Measurements from ENCODE around the gene COMMD2. TPM values are rescaled to one million over a fixed set of nuclear protein-coding genes. Genes with fewer than 3 reads are reported as not detected.

COMMD2 gene
- total RNA-seq, 1 experiment from 2014 or later = 35.5 TPM

- no peak for TF ChIP-seq CTCF (IDR thresholded peaks at IDR 0.05 in 2 of 3, conservative IDR thresholded peaks at IDR 0.05 in 1 of 3; ENCODE audit: borderline replicate concordance in 1 of 3, insufficient read depth in 1 of 3, low read depth in 2 of 3, low read length in 2 of 3)
- TF ChIP-seq ATF3 (IDR thresholded peaks at IDR 0.05) = no peak
- TF ChIP-seq TCF7L2 (IDR thresholded peaks at IDR 0.05; ENCODE audit: borderline replicate concordance, extremely low read depth, insufficient read depth, insufficient read length) = no peak
- TF ChIP-seq CEBPB (IDR thresholded peaks at IDR 0.05; ENCODE audit: low read depth) = no peak
- no peak for TF ChIP-seq MAX (IDR thresholded peaks at IDR 0.05)
Measured at GRCh38 chr3:149768704-149769103, 16.4 kb upstream of the COMMD2 start (continued).

GRCh38 chr3:149767720-149768119 lies 15.4 kb upstream of the COMMD2 start:
- intact Hi-C loops (cut with micrococcal nuclease) = loop anchor here (5.0 kb wide), 1 partner anchor 455 kb away; no protein-coding TSS in a partner anchor
- Histone ChIP-seq H3K79me2 (ENCODE audit: insufficient read depth, low read length) (no peaks in the 10 kb centered on the region), H3K4me2 (ENCODE audit: low read length) (no peak overlapping the region), H3K9me2 (ENCODE audit: insufficient read depth) (no peaks in the 10 kb centered on the region), H3K27me3 (ENCODE audit: insufficient read depth, low read length) (no peaks in the 10 kb centered on the region), H3K9me3 (ENCODE audit: control insufficient read depth in 1 of 2, insufficient read depth in 1 of 2, low read depth in 1 of 2, low read length in 2 of 2) (no peaks in the 10 kb centered on the region), H3K36me3 (ENCODE audit: control insufficient read depth in 1 of 2, insufficient read depth in 2 of 2, low read length in 2 of 2) (no peaks in the 10 kb centered on the region), H2AFZ (ENCODE audit: low read depth, low read length, poor library complexity, severe bottlenecking) (no peak overlapping the region), H3K4me3 (replicated peaks in 1 of 2; ENCODE audit: low read depth in 1 of 2, low read length in 2 of 2) (no peak overlapping the region), H3K9ac (ENCODE audit: low read length) (no peak overlapping the region), H3K4me1 (ENCODE audit: control insufficient read depth in 1 of 2, insufficient read depth in 2 of 2, low read length in 2 of 2) (no peaks in the 10 kb centered on the region), H3K27ac (ENCODE audit: low read depth, low read length) (no peak overlapping the region), H4K20me1 (ENCODE audit: insufficient read depth) (no peaks in the 10 kb centered on the region)
- no peak for DNase-seq (ENCODE audit: low read depth, low spot score)
- ATAC-seq = no peak
- CTCF ChIA-PET = interaction anchor here (1.1 to 3.3 kb wide), 3 partner anchors 12 to 41 kb away, joined by 3 to 47 read pairs (median 13); partner anchors contain the start of gene COMMD2
- RAD21 ChIA-PET (ENCODE audit: low non-redundant PET in 1 of 2, low total read pairs in 2 of 2, uncharacterized antibody in 2 of 2, unreplicated experiment in 2 of 2) = interaction anchor here in 1 of 2 experiments (1.2 kb wide), 1 partner anchor 40 kb away, joined by 3 read pairs; no protein-coding TSS in a partner anchor
- no TSS peak for BruUV-seq (replicated peaks)
- POLR2A ChIA-PET = no interaction called here
- TF ChIP-seq TCF7L2 (IDR thresholded peaks at IDR 0.05; ENCODE audit: borderline replicate concordance, extremely low read depth, insufficient read depth, insufficient read length) (no peak), CTCF (IDR thresholded peaks at IDR 0.05 in 2 of 3, conservative IDR thresholded peaks at IDR 0.05 in 1 of 3; ENCODE audit: borderline replicate concordance in 1 of 3, insufficient read depth in 1 of 3, low read depth in 2 of 3, low read length in 2 of 3) (no peak), EZH2 (IDR thresholded peaks at IDR 0.05) (no peak), POLR2AphosphoS5 (IDR thresholded peaks at IDR 0.05; ENCODE audit: low read depth, low read length) (no peak), EZH2phosphoT487 (IDR thresholded peaks at IDR 0.05; ENCODE audit: borderline replicate concordance) (no peak), SIN3A (IDR thresholded peaks at IDR 0.05; ENCODE audit: low read depth) (no peak), SP1 (IDR thresholded peaks at IDR 0.05; ENCODE audit: low read depth) (no peak), RAD21 (IDR thresholded peaks at IDR 0.05; ENCODE audit: low read depth) (no peak), MAX (IDR thresholded peaks at IDR 0.05) (no peak), SRF (IDR thresholded peaks at IDR 0.05; ENCODE audit: low read depth) (no peak), POLR2A (IDR thresholded peaks at IDR 0.05; ENCODE audit: borderline replicate concordance, extremely low read depth, insufficient read depth, insufficient read length) (no peak), ZFX (IDR thresholded peaks at IDR 0.05) (no peak), FOSL1 (IDR thresholded peaks at IDR 0.05; ENCODE audit: low read depth) (no peak)
- TF ChIP-seq, protein P1, sequence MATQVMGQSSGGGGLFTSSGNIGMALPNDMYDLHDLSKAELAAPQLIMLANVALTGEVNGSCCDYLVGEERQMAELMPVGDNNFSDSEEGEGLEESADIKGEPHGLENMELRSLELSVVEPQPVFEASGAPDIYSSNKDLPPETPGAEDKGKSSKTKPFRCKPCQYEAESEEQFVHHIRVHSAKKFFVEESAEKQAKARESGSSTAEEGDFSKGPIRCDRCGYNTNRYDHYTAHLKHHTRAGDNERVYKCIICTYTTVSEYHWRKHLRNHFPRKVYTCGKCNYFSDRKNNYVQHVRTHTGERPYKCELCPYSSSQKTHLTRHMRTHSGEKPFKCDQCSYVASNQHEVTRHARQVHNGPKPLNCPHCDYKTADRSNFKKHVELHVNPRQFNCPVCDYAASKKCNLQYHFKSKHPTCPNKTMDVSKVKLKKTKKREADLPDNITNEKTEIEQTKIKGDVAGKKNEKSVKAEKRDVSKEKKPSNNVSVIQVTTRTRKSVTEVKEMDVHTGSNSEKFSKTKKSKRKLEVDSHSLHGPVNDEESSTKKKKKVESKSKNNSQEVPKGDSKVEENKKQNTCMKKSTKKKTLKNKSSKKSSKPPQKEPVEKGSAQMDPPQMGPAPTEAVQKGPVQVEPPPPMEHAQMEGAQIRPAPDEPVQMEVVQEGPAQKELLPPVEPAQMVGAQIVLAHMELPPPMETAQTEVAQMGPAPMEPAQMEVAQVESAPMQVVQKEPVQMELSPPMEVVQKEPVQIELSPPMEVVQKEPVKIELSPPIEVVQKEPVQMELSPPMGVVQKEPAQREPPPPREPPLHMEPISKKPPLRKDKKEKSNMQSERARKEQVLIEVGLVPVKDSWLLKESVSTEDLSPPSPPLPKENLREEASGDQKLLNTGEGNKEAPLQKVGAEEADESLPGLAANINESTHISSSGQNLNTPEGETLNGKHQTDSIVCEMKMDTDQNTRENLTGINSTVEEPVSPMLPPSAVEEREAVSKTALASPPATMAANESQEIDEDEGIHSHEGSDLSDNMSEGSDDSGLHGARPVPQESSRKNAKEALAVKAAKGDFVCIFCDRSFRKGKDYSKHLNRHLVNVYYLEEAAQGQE (IDR thresholded peaks at IDR 0.05; ENCODE audit: low read depth) = no peak

All from HCT116 (cell line).